NCI-H446 (cell line): Measurements from ENCODE around the gene RPS6KA2.

Experiments
- DNase-seq, 2 experiments: peaks; one replicate each; lab custom pipeline; 2025; lab: John Stamatoyannopoulos, UW

The RPS6KA2 gene

GRCh38 chr6:166615059-166615770, 11.8 kb downstream of the RPS6KA2 start:
- DNase-seq = no peak

GRCh38 chr6:166614589-166614988, 12.5 kb downstream of the RPS6KA2 start:
- no peak for DNase-seq

- no peak for DNase-seq
These were observed 12.9 kb downstream of the RPS6KA2 start for GRCh38 chr6:166614171-166614583.

- DNase-seq = no peak
These were observed 14.0 kb downstream of the RPS6KA2 start for GRCh38 chr6:166613027-166613426.

GRCh38 chr6:166612471-166612881, 14.6 kb downstream of the RPS6KA2 start:
- DNase-seq = no peak

- DNase-seq = no peak
These were observed 15.4 kb downstream of the RPS6KA2 start for GRCh38 chr6:166611631-166612030.

GRCh38 chr6:166610069-166610468, 17.0 kb downstream of the RPS6KA2 start:
- no peak for DNase-seq

GRCh38 chr6:166608774-166609173, 18.3 kb downstream of the RPS6KA2 start:
- no peak for DNase-seq

GRCh38 chr6:166605752-166606151, 21.3 kb downstream of the RPS6KA2 start:
- no peak for DNase-seq

GRCh38 chr6:166604911-166605310, 22.1 kb downstream of the RPS6KA2 start:
- no peak for DNase-seq

- no peak for DNase-seq
These were observed 22.7 kb downstream of the RPS6KA2 start for GRCh38 chr6:166604328-166604727.

- no peak for DNase-seq
These were observed 23.9 kb downstream of the RPS6KA2 start for GRCh38 chr6:166603043-166603690.

GRCh38 chr6:166601956-166602355, 25.1 kb downstream of the RPS6KA2 start:
- DNase-seq = no peak

- DNase-seq = no peak
These were observed 26.1 kb downstream of the RPS6KA2 start for GRCh38 chr6:166600931-166601330.

GRCh38 chr6:166599205-166599604, 27.8 kb downstream of the RPS6KA2 start:
- DNase-seq = no peak

- no peak for DNase-seq
These were observed 28.5 kb downstream of the RPS6KA2 start for GRCh38 chr6:166598441-166599138.

GRCh38 chr6:166597711-166598440, 29.2 kb downstream of the RPS6KA2 start:
- no peak for DNase-seq

GRCh38 chr6:166596776-166597507, 30.1 kb downstream of the RPS6KA2 start:
- no peak for DNase-seq

- no peak for DNase-seq
These were observed 31.1 kb downstream of the RPS6KA2 start for GRCh38 chr6:166595949-166596348.

GRCh38 chr6:166595061-166595780, 31.8 kb downstream of the RPS6KA2 start:
- DNase-seq = no peak

GRCh38 chr6:166592821-166593220, 34.2 kb downstream of the RPS6KA2 start:
- DNase-seq = no peak
